ENCODE measurements around the gene PLVAP. TPM values are rescaled to one million over a fixed set of nuclear protein-coding genes. Genes with fewer than 3 reads are reported as not detected.

The PLVAP gene
- 100 to 1,000 TPM; 105 to 113 (median 108) TPM for total RNA-seq
- 81.7 TPM for polyA plus RNA-seq
- long read RNA-seq, donor 1, transcript PLVAP-201 (6 exons, 2,305 nt): major isoform, 223 of 253 reads
- long read RNA-seq, donor 1, partial matches to known transcripts: 13 of 253 reads
- long read RNA-seq, donor 1, other reads (novel, unspliced or antisense): 17 of 253 reads
- long read RNA-seq, donor 2, transcript PLVAP-201 (6 exons, 2,305 nt): major isoform, 85 of 93 reads
- long read RNA-seq, donor 2, partial matches to known transcripts: 2 of 93 reads
- long read RNA-seq, donor 2, other reads (novel, unspliced or antisense): 6 of 93 reads
- long read RNA-seq, donor 3, transcript PLVAP-201 (6 exons, 2,305 nt): major isoform, 182 of 202 reads
- long read RNA-seq, donor 3, partial matches to known transcripts: 15 of 202 reads
- long read RNA-seq, donor 3, other reads (novel, unspliced or antisense): 5 of 202 reads
- long read RNA-seq, donor 4, transcript PLVAP-201 (6 exons, 2,305 nt): major isoform, 95 of 110 reads
- long read RNA-seq, donor 4, partial matches to known transcripts: 13 of 110 reads
- long read RNA-seq, donor 4, other reads (novel, unspliced or antisense): 2 of 110 reads

DNA sequence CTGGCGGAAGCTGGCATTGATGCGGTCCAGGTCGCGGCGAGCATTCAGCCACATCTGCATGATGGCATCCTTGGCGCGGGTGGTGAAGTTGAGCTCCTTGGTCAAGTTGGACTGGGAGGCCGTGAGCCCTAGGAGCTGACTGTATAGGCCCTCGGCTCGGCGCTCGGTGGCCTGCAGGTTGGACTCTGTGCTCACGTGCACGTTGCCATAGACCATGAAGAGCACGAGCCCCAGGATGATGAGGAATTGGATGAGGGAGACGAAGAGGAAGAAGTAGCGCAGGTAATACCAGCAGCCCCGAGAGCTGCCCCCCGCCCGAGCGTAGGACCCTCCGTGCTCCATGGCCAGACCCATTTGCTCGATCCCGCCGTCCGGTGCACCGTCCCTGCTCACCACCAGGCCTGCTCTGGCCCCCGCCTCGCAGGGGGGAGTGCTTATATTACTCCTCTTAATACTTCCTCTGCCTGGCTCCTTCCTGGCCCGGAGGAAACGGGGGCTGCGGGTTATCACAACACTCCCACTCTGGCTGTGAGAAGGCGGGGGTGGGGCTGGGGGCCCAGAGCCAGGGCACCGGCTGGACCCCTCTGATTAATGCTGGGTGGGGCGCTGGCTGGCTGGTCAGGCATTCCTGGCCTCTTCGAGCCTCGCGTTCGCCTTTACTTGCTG, at the start of gene PLVAP:
Gene PLVAP (minus strand): TSS at position 408 of the 666 bp plus-strand sequence. CDS start 54 bp downstream, at position 354.
- Histone ChIP-seq H3K4me1 (ENCODE audit: control insufficient read depth, insufficient read depth, low read length) (no peaks in the 10 kb centered on the region), H3K27ac (ENCODE audit: low read length) (no peak within 1 kb of the TSS), H3K9me3 (ENCODE audit: control insufficient read depth, low read length) (no peaks in the 10 kb centered on the region), H3K4me3 (ENCODE audit: low read length) (no peak within 1 kb of the TSS), H3K27me3 (ENCODE audit: control insufficient read depth, insufficient read depth) (no peaks in the 10 kb centered on the region)
- WGBS: 44% methylated on average over 39 of the region's 39 CpGs
- DNase-seq: peak; percentile 80 to 89 (median 87)
- intact Hi-C loops (cut with DNase I): no loop called here
- peak; percentile 88 to 94 for ATAC-seq

DNA sequence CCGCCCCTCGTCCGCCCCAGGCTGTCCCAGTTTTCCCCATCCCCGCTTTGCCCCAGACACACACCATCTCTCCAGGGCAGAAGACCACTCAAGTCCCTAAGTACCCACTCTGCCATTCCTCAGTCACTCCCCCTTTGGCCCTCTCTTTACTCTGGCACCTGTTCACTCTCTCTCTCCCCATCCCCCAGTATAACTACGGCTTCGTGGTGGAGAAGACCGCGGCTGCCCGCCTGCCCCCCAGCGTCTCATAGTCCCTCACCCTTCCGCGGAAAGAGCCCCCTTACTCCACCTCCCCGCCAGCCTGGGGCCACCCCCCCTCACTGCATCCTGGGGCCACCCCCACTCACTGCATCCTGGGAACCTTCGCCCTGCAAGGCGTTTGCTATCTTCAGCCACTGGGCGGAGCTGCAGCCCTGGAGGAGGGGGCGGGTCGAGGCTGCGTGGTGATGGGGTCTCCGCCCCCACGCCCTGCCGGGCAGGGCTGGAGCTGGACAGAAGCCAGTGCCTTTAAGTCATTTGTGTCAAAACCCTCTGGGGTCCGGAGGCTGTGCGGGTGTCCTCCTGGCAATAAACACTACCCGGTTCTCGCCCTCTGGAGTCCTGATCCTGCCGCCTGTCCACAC, 47.7 kb upstream of the PLVAP start:
- peak; percentile 36 to 43 for ATAC-seq
- Histone ChIP-seq H3K4me1 (ENCODE audit: control insufficient read depth, insufficient read depth, low read length) (no peaks in the 10 kb centered on the region), H3K4me3 (ENCODE audit: low read length) (no peak overlapping the region), H3K27me3 (ENCODE audit: control insufficient read depth, insufficient read depth) (no peaks in the 10 kb centered on the region), H3K9me3 (ENCODE audit: control insufficient read depth, low read length) (no peaks in the 10 kb centered on the region), H3K27ac (ENCODE audit: low read length) (no peak overlapping the region)
- 24% methylated on average over 27 of the region's 27 CpGs for WGBS
- peak; percentile 63 to 83 (median 75) for DNase-seq
- intact Hi-C loops (cut with DNase I): no loop called here

GRCh38 chr19:17423429-17424208, 46.5 kb upstream of the PLVAP start:
- no peak overlapping the region for H3K4me3 ChIP-seq (ENCODE audit: low read length)
- H3K4me1 ChIP-seq (ENCODE audit: control insufficient read depth, insufficient read depth, low read length): no peaks in the 10 kb centered on the region
- H3K27me3 ChIP-seq (ENCODE audit: control insufficient read depth, insufficient read depth): no peaks in the 10 kb centered on the region
- WGBS: 92% methylated on average over 20 of the region's 20 CpGs
- peak in 1 of 3 donors; percentile 53 for DNase-seq
- intact Hi-C loops (cut with DNase I): no loop called here
- ATAC-seq: no peak
- no peaks in the 10 kb centered on the region for H3K9me3 ChIP-seq (ENCODE audit: control insufficient read depth, low read length)
- H3K27ac ChIP-seq (ENCODE audit: low read length): no peak overlapping the region

GRCh38 chr19:17421942-17422341, 44.8 kb upstream of the PLVAP start:
- no peak overlapping the region for H3K27ac ChIP-seq (ENCODE audit: low read length)
- intact Hi-C loops (cut with DNase I): no loop called here
- H3K4me1 ChIP-seq (ENCODE audit: control insufficient read depth, insufficient read depth, low read length): no peaks in the 10 kb centered on the region
- no peaks in the 10 kb centered on the region for H3K9me3 ChIP-seq (ENCODE audit: control insufficient read depth, low read length)
- 98% methylated on average over 4 of the region's 4 CpGs for WGBS
- ATAC-seq: no peak
- H3K4me3 ChIP-seq (ENCODE audit: low read length): no peak overlapping the region
- DNase-seq: no peak
- H3K27me3 ChIP-seq (ENCODE audit: control insufficient read depth, insufficient read depth): no peaks in the 10 kb centered on the region

- intact Hi-C loops (cut with DNase I): no loop called here
- Histone ChIP-seq H3K9me3 (ENCODE audit: control insufficient read depth, low read length) (no peaks in the 10 kb centered on the region), H3K27ac (ENCODE audit: low read length) (no peak overlapping the region), H3K4me3 (ENCODE audit: low read length) (peak overlapping the region; percentile 59), H3K27me3 (ENCODE audit: control insufficient read depth, insufficient read depth) (no peaks in the 10 kb centered on the region), H3K4me1 (ENCODE audit: control insufficient read depth, insufficient read depth, low read length) (no peaks in the 10 kb centered on the region)
- WGBS: 4% methylated on average over 25 of the region's 25 CpGs
- DNase-seq (peak; percentile 60 to 78 (median 78)), ATAC-seq (peak; percentile 53 to 61)
These were observed 43.4 kb upstream of the PLVAP start for GRCh38 chr19:17420475-17420924.

- no peaks in the 10 kb centered on the region for H3K27me3 ChIP-seq (ENCODE audit: control insufficient read depth, insufficient read depth)
- H3K4me3 ChIP-seq (ENCODE audit: low read length): peak within 1 kb of the TSS; percentile 59
- H3K4me1 ChIP-seq (ENCODE audit: control insufficient read depth, insufficient read depth, low read length): no peaks in the 10 kb centered on the region
- ATAC-seq: peak; percentile 97 to 99
- peak; percentile 98 to 99 (median 99) for DNase-seq
- no peaks in the 10 kb centered on the region for H3K9me3 ChIP-seq (ENCODE audit: control insufficient read depth, low read length)
- intact Hi-C loops (cut with DNase I): no loop called here
- WGBS: under 1% methylated on average over 85 of the region's 85 CpGs
- H3K27ac ChIP-seq (ENCODE audit: low read length): peak within 1 kb of the TSS; percentile 75
These were observed 42.7 kb upstream of the PLVAP start, which contains the start of gene MVB12A for GRCh38 chr19:17419621-17420474. Gene MVB12A, plus strand, starts transcription at chr19:17420047. Its CDS starts 89 bp downstream, at chr19:17420136.

- Histone ChIP-seq H3K4me3 (ENCODE audit: low read length) (peak overlapping the region; percentile 46), H3K27ac (ENCODE audit: low read length) (peak overlapping the region; percentile 75), H3K9me3 (ENCODE audit: control insufficient read depth, low read length) (no peaks in the 10 kb centered on the region), H3K27me3 (ENCODE audit: control insufficient read depth, insufficient read depth) (no peaks in the 10 kb centered on the region), H3K4me1 (ENCODE audit: control insufficient read depth, insufficient read depth, low read length) (no peaks in the 10 kb centered on the region)
- 32% methylated on average over 8 of the region's 8 CpGs for WGBS
- DNase-seq (no peak), ATAC-seq (no peak)
- intact Hi-C loops (cut with DNase I): no loop called here
These were observed 42.0 kb upstream of the PLVAP start for GRCh38 chr19:17419154-17419620.

DNA sequence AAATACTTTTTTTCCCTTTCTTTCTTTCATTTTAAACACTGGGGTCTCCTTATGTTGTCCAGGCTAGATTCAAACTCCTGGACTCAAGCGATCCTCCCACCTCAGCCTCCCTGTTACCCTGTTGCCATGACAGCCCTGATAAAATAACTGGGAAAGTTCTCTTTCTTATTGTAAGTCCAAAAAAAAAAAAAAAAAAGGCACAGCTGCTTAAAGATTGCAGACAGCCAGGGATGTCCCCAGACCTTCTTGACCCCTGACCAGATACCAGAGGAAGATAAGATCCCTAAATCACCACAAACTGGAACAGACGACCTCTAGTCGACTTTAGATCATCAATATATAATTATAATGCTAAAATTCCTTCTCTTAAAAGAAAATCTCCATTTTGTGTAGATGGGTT, 41.6 kb upstream of the PLVAP start:
- H3K4me3 ChIP-seq (ENCODE audit: low read length): no peak overlapping the region

DNA sequence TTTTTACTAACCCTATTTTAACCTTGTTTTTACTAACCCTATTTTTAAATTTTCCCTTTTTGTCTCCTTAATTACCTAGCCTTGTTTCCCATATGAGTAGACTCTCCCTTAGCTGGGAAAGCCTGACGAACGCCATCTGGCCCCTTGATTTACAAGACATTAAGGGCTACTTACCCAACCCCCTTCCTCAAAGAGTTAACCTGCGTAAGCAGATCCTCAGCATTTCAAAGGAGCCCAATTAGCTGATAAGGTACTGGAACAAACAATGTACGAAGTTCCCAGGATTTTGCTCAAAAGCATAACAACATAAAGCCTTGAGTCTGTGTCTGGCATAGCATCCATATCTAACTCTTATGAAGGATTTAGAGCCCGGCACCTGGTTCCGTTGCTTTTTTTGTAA, 38.0 kb upstream of the PLVAP start:
- no peaks in the 10 kb centered on the region for H3K9me3 ChIP-seq (ENCODE audit: control insufficient read depth, low read length)
- H3K4me3 ChIP-seq (ENCODE audit: low read length): no peak overlapping the region
- H3K27ac ChIP-seq (ENCODE audit: low read length): no peak overlapping the region
- no peak for ATAC-seq
- no peaks in the 10 kb centered on the region for H3K4me1 ChIP-seq (ENCODE audit: control insufficient read depth, insufficient read depth, low read length)
- intact Hi-C loops (cut with DNase I): no loop called here
- H3K27me3 ChIP-seq (ENCODE audit: control insufficient read depth, insufficient read depth): no peaks in the 10 kb centered on the region
- no peak for DNase-seq
- WGBS: 64% methylated on average over 6 of the region's 6 CpGs

More for the DNA sequence above, 41.6 kb upstream of the PLVAP start:
- intact Hi-C loops (cut with DNase I): no loop called here
- DNase-seq (no peak), ATAC-seq (no peak)
- H3K4me1 ChIP-seq (ENCODE audit: control insufficient read depth, insufficient read depth, low read length): no peaks in the 10 kb centered on the region
- H3K27me3 ChIP-seq (ENCODE audit: control insufficient read depth, insufficient read depth): no peaks in the 10 kb centered on the region
- H3K27ac ChIP-seq (ENCODE audit: low read length): no peak overlapping the region
- 47% methylated on average over 3 of the region's 3 CpGs for WGBS
- no peaks in the 10 kb centered on the region for H3K9me3 ChIP-seq (ENCODE audit: control insufficient read depth, low read length)

Data from right cardiac atrium (tissue), 5 donors.